Measurements from ENCODE around the gene SCRN1. TPM values are rescaled to one million over a fixed set of nuclear protein-coding genes. Genes with fewer than 3 reads are reported as not detected.

Gene SCRN1
- polyA plus RNA-seq, 1 donor from 2014 or later, result 130 TPM

DNA sequence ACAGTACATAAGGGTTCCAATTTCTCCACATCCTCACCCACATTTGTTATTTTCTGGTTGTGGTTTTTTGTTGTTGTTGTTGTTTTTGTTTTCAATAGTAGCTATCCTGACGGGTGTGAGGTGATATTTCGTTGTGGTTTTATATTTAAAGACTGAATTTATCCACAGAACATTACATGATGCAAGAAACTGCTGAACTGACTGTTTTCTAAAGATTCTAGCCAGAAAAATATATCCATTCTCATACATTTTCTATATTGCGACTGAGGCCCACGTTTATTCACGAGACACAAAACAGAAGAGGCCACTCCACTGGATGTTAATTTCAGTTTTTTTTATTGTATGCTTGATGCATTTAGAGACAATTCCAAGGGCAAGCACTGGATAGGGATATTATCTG lies 69.8 kb downstream of the SCRN1 start:
- no peak overlapping the region for H3K4me3 ChIP-seq (ENCODE audit: low read length)
- H3K36me3 ChIP-seq (ENCODE audit: insufficient read depth, low read length), result peaks cover 29% of the 10 kb centered on the region
- H3K9me3 ChIP-seq (ENCODE audit: low read length), result no peaks in the 10 kb centered on the region
- H3K9me2 ChIP-seq (ENCODE audit: insufficient read depth, low read length), result no peaks in the 10 kb centered on the region
- no peaks in the 10 kb centered on the region for H3K27me3 ChIP-seq (ENCODE audit: insufficient read depth, low read depth, low read length)
- no peaks in the 10 kb centered on the region for H3K79me2 ChIP-seq (replicated peaks; ENCODE audit: insufficient read depth, low read length)
- H4K20me1 ChIP-seq (ENCODE audit: insufficient read depth), result no peaks in the 10 kb centered on the region
- H3K4me2 ChIP-seq (ENCODE audit: low read length), result no peak overlapping the region
- no peak overlapping the region for H3K9ac ChIP-seq (ENCODE audit: low read length)
- H2AFZ ChIP-seq (ENCODE audit: low read depth, low read length), result no peak overlapping the region
- TF ChIP-seq SMC3 (conservative IDR thresholded peaks at IDR 0.05; ENCODE audit: poor library complexity) (no peak), EP300 (conservative IDR thresholded peaks at IDR 0.05; ENCODE audit: poor library complexity, severe bottlenecking) (no peak)
- TF ChIP-seq, protein P1, sequence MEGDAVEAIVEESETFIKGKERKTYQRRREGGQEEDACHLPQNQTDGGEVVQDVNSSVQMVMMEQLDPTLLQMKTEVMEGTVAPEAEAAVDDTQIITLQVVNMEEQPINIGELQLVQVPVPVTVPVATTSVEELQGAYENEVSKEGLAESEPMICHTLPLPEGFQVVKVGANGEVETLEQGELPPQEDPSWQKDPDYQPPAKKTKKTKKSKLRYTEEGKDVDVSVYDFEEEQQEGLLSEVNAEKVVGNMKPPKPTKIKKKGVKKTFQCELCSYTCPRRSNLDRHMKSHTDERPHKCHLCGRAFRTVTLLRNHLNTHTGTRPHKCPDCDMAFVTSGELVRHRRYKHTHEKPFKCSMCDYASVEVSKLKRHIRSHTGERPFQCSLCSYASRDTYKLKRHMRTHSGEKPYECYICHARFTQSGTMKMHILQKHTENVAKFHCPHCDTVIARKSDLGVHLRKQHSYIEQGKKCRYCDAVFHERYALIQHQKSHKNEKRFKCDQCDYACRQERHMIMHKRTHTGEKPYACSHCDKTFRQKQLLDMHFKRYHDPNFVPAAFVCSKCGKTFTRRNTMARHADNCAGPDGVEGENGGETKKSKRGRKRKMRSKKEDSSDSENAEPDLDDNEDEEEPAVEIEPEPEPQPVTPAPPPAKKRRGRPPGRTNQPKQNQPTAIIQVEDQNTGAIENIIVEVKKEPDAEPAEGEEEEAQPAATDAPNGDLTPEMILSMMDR (IDR thresholded peaks at IDR 0.05; ENCODE audit: poor library complexity, severe bottlenecking), result no peak
- TF ChIP-seq, protein P2, sequence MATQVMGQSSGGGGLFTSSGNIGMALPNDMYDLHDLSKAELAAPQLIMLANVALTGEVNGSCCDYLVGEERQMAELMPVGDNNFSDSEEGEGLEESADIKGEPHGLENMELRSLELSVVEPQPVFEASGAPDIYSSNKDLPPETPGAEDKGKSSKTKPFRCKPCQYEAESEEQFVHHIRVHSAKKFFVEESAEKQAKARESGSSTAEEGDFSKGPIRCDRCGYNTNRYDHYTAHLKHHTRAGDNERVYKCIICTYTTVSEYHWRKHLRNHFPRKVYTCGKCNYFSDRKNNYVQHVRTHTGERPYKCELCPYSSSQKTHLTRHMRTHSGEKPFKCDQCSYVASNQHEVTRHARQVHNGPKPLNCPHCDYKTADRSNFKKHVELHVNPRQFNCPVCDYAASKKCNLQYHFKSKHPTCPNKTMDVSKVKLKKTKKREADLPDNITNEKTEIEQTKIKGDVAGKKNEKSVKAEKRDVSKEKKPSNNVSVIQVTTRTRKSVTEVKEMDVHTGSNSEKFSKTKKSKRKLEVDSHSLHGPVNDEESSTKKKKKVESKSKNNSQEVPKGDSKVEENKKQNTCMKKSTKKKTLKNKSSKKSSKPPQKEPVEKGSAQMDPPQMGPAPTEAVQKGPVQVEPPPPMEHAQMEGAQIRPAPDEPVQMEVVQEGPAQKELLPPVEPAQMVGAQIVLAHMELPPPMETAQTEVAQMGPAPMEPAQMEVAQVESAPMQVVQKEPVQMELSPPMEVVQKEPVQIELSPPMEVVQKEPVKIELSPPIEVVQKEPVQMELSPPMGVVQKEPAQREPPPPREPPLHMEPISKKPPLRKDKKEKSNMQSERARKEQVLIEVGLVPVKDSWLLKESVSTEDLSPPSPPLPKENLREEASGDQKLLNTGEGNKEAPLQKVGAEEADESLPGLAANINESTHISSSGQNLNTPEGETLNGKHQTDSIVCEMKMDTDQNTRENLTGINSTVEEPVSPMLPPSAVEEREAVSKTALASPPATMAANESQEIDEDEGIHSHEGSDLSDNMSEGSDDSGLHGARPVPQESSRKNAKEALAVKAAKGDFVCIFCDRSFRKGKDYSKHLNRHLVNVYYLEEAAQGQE (IDR thresholded peaks at IDR 0.05; ENCODE audit: borderline replicate concordance), result no peak
- no peak overlapping the region for H3K27ac ChIP-seq (ENCODE audit: low read length)
- H3F3A ChIP-seq (ENCODE audit: insufficient read depth, low read length, poor library complexity, severe bottlenecking), result no peaks in the 10 kb centered on the region

DNA sequence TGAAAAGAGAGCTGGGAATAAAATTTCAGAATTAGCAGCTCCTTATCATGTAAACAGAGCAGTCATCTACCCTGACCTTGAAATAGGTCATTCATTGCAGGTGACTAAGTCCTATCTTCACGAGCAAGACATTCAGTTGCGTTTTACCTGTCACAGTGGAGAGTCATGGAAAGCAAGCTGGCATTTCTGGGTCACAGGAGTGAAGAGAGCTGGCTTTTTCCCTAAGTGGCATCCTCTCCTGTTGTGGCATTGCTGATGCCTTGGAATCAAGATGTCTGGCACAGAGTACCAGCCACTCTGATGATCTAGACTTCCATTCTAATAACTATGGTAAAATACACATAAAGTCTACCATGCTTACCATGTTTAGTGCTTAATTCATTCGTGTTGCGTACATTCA lies 70.8 kb downstream of the SCRN1 start:
- Histone ChIP-seq H3K9ac (ENCODE audit: low read length) (no peak overlapping the region), H3K79me2 (replicated peaks; ENCODE audit: insufficient read depth, low read length) (no peaks in the 10 kb centered on the region), H3K36me3 (ENCODE audit: insufficient read depth, low read length) (peaks cover 28% of the 10 kb centered on the region), H3K27ac (ENCODE audit: low read length) (no peak overlapping the region), H3K4me3 (ENCODE audit: low read length) (no peak overlapping the region), H3F3A (ENCODE audit: insufficient read depth, low read length, poor library complexity, severe bottlenecking) (no peaks in the 10 kb centered on the region), H3K27me3 (ENCODE audit: insufficient read depth, low read depth, low read length) (no peaks in the 10 kb centered on the region), H3K4me2 (ENCODE audit: low read length) (no peak overlapping the region), H3K9me2 (ENCODE audit: insufficient read depth, low read length) (no peaks in the 10 kb centered on the region), H4K20me1 (ENCODE audit: insufficient read depth) (no peaks in the 10 kb centered on the region), H3K9me3 (ENCODE audit: low read length) (no peaks in the 10 kb centered on the region), H2AFZ (ENCODE audit: low read depth, low read length) (no peak overlapping the region)
- TF ChIP-seq POLR2AphosphoS5 (IDR thresholded peaks at IDR 0.05) (no peak), MXI1 (conservative IDR thresholded peaks at IDR 0.05; ENCODE audit: poor library complexity, severe bottlenecking) (no peak), TAF1 (IDR thresholded peaks at IDR 0.05; ENCODE audit: low read depth) (no peak), RAD21 (conservative IDR thresholded peaks at IDR 0.05) (no peak), SMC3 (conservative IDR thresholded peaks at IDR 0.05; ENCODE audit: poor library complexity) (no peak), EZH2 (IDR thresholded peaks at IDR 0.05; ENCODE audit: borderline replicate concordance, insufficient read depth, low read length, poor library complexity, severe bottlenecking) (no peak), EP300 (conservative IDR thresholded peaks at IDR 0.05; ENCODE audit: poor library complexity, severe bottlenecking) (no peak)
- TF ChIP-seq, protein P1 (IDR thresholded peaks at IDR 0.05; ENCODE audit: poor library complexity, severe bottlenecking), result no peak
- TF ChIP-seq, protein P2 (IDR thresholded peaks at IDR 0.05; ENCODE audit: borderline replicate concordance), result no peak

Measured in neural cell (in vitro differentiated cells).